Measurements from ENCODE around the gene PTPRD. TPM values are rescaled to one million over a fixed set of nuclear protein-coding genes. Genes with fewer than 3 reads are reported as not detected.

The PTPRD gene
- total RNA-seq, 1 donor from 2014 or later, result 5.7 TPM

DNA sequence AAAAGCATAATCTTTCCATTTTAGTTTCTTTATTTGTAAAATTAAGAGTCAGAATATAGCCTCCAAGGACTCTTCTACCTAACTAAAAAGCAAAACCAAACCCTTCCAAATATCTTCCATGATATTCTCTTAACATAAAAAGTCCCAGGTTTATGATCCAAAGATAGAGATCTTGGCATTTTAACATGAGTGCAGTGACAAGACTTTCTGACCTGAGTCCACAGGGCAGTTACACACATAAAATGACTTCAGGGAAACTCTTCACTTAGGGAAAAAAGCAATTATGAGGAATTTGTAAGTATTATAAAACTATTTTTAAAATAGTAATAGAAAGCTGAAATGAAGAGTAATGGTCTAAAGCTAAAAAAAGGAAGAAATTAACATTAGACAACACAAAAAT, 2040.6 kb downstream of the PTPRD start:
- peaks cover 36% of the 10 kb centered on the region for H3K27me3 Mint-ChIP-seq (ENCODE audit: low read depth)
- H3K9me3 Mint-ChIP-seq (ENCODE audit: low read depth), result no peaks in the 10 kb centered on the region
- no peak overlapping the region for H3K27ac Mint-ChIP-seq (ENCODE audit: unreplicated experiment)
- H3K36me3 Mint-ChIP-seq (ENCODE audit: low read depth), result no peaks in the 10 kb centered on the region
- no peak for DNase-seq (ENCODE audit: low spot score)
- TF ChIP-seq, protein P1, sequence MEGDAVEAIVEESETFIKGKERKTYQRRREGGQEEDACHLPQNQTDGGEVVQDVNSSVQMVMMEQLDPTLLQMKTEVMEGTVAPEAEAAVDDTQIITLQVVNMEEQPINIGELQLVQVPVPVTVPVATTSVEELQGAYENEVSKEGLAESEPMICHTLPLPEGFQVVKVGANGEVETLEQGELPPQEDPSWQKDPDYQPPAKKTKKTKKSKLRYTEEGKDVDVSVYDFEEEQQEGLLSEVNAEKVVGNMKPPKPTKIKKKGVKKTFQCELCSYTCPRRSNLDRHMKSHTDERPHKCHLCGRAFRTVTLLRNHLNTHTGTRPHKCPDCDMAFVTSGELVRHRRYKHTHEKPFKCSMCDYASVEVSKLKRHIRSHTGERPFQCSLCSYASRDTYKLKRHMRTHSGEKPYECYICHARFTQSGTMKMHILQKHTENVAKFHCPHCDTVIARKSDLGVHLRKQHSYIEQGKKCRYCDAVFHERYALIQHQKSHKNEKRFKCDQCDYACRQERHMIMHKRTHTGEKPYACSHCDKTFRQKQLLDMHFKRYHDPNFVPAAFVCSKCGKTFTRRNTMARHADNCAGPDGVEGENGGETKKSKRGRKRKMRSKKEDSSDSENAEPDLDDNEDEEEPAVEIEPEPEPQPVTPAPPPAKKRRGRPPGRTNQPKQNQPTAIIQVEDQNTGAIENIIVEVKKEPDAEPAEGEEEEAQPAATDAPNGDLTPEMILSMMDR (IDR thresholded peaks at IDR 0.05), result no peak
- H3K4me3 Mint-ChIP-seq (ENCODE audit: unreplicated experiment), result no peak overlapping the region
- peaks cover 7% of the 10 kb centered on the region for H3K4me1 Mint-ChIP-seq (ENCODE audit: low read depth)

DNA sequence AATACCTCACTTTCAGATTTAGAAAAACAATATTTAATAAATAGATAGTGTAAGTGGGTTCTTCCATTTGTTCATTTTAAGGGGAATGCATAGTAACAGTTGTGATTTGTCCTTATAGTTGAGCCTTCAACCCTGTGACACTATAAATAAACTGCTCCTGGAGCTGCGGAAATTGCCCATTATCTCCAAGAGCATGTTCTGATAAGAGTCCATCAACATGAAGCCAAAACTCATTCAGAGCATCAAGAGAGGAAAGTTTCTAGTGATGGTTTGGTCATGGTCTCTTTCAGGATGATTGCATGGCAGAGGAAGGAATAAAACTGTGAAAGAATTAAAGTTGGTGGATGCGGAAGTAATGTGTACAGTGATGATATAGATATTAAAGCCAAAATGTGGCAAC, 2041.2 kb downstream of the PTPRD start:
- TF ChIP-seq, protein P1 (IDR thresholded peaks at IDR 0.05), result no peak
- Mint-ChIP-seq H3K4me1 (ENCODE audit: low read depth) (peaks cover 7% of the 10 kb centered on the region), H3K4me3 (ENCODE audit: unreplicated experiment) (no peak overlapping the region), H3K27me3 (ENCODE audit: low read depth) (peaks cover 38% of the 10 kb centered on the region), H3K27ac (ENCODE audit: unreplicated experiment) (no peak overlapping the region), H3K9me3 (ENCODE audit: low read depth) (no peaks in the 10 kb centered on the region), H3K36me3 (ENCODE audit: low read depth) (no peaks in the 10 kb centered on the region)
- DNase-seq (ENCODE audit: low spot score), result no peak

DNA sequence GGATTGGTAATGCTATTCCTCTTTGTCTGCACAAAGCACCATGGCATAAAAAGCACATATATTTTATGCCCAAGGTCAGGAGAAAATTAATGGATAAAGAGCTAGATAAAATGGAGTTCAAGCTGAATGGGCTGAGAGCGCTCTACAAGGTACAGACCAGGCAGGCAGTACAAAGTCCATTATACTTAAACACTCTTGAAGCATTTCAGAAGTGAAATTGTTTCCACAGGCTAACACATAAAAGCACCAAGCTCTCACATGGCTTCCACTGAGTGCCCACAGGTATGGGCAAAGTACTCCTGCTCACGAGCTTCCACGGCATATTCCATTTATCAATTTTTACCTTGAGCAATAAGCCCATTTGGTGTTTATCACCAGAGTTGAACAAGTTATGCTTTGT, 2042.0 kb downstream of the PTPRD start:
- H3K4me1 Mint-ChIP-seq (ENCODE audit: low read depth), result peaks cover 7% of the 10 kb centered on the region
- H3K27ac Mint-ChIP-seq (ENCODE audit: unreplicated experiment), result no peak overlapping the region
- TF ChIP-seq, protein P1 (IDR thresholded peaks at IDR 0.05), result no peak
- H3K4me3 Mint-ChIP-seq (ENCODE audit: unreplicated experiment), result no peak overlapping the region
- no peaks in the 10 kb centered on the region for H3K9me3 Mint-ChIP-seq (ENCODE audit: low read depth)
- H3K36me3 Mint-ChIP-seq (ENCODE audit: low read depth), result no peaks in the 10 kb centered on the region
- DNase-seq (ENCODE audit: low spot score), result no peak
- H3K27me3 Mint-ChIP-seq (ENCODE audit: low read depth), result peaks cover 39% of the 10 kb centered on the region

DNA sequence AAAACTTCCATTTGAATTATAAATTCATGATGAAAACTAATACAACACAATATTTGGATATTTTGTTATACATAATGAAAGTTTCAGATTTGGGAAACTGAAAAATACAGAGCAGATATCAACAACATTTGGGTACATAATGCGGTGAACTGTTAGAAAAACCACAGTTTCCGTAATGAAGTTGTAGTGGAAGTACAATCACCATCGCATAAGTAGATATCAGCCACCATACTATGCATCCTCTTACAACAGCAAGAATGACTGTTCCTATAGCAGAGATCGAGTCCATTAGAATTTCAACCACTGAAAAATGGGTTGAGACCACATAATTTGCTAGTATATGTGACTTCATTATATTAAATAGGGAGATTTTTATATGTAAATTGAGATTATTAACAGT, 2043.0 kb downstream of the PTPRD start:
- H3K27ac Mint-ChIP-seq (ENCODE audit: unreplicated experiment), result no peak overlapping the region
- peaks cover 7% of the 10 kb centered on the region for H3K4me1 Mint-ChIP-seq (ENCODE audit: low read depth)
- H3K27me3 Mint-ChIP-seq (ENCODE audit: low read depth), result peaks cover 37% of the 10 kb centered on the region
- no peaks in the 10 kb centered on the region for H3K9me3 Mint-ChIP-seq (ENCODE audit: low read depth)
- no peak for DNase-seq (ENCODE audit: low spot score)
- no peak overlapping the region for H3K4me3 Mint-ChIP-seq (ENCODE audit: unreplicated experiment)
- TF ChIP-seq, protein P1 (IDR thresholded peaks at IDR 0.05), result no peak
- no peaks in the 10 kb centered on the region for H3K36me3 Mint-ChIP-seq (ENCODE audit: low read depth)

DNA sequence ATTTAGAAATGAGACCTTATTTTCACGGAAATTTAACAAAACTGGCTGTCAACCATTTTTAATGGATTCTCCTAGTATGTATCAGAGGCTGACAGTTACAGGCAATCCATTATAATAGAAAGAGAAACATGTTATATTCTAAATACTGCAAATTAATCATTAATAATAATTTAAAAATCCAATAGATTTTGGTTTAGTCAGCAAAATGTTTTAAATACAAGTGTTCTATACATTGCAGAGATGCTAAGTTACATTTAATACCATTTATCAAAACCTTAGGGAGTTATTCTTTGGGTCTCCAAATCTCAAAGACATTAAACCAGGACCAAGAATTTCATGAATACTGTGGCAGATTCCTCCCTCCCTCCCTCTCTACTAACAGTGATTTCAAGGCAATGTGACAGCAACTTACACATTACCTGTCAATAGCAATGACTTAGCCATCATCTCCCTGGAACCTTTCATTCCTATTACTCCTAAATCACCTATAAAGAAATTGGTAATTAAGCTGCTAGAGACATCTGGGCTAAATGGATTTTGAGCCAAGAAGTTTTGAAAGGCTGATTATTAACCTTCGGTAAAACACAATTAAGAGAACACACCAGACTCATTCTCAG, 2044.7 kb downstream of the PTPRD start:
- H3K27me3 Mint-ChIP-seq (ENCODE audit: low read depth), result peaks cover 39% of the 10 kb centered on the region
- H3K9me3 Mint-ChIP-seq (ENCODE audit: low read depth), result no peaks in the 10 kb centered on the region
- no peak overlapping the region for H3K4me3 Mint-ChIP-seq (ENCODE audit: unreplicated experiment)
- no peak for DNase-seq (ENCODE audit: low spot score)
- H3K36me3 Mint-ChIP-seq (ENCODE audit: low read depth), result no peaks in the 10 kb centered on the region
- TF ChIP-seq, protein P1 (IDR thresholded peaks at IDR 0.05), result no peak
- no peak overlapping the region for H3K27ac Mint-ChIP-seq (ENCODE audit: unreplicated experiment)
- peaks cover 3% of the 10 kb centered on the region for H3K4me1 Mint-ChIP-seq (ENCODE audit: low read depth)

Data from chondrocyte (in vitro differentiated cells).